GM12872 (cell line): ENCODE data around the gene OGFOD2.

Experiments used
- TF ChIP-seq, protein P1 (sequence below): IDR thresholded peaks from 3 replicates; pipeline ENCODE4 v1.5.1; 2011; ENCODE audit warnings: low read depth, mild to moderate bottlenecking, low read length, moderate library complexity; ENCODE audit not compliant: insufficient read depth

Gene OGFOD2

GRCh38 chr12:123021688-123022604, 46.9 kb downstream of the OGFOD2 start:
- TF ChIP-seq, protein P1, sequence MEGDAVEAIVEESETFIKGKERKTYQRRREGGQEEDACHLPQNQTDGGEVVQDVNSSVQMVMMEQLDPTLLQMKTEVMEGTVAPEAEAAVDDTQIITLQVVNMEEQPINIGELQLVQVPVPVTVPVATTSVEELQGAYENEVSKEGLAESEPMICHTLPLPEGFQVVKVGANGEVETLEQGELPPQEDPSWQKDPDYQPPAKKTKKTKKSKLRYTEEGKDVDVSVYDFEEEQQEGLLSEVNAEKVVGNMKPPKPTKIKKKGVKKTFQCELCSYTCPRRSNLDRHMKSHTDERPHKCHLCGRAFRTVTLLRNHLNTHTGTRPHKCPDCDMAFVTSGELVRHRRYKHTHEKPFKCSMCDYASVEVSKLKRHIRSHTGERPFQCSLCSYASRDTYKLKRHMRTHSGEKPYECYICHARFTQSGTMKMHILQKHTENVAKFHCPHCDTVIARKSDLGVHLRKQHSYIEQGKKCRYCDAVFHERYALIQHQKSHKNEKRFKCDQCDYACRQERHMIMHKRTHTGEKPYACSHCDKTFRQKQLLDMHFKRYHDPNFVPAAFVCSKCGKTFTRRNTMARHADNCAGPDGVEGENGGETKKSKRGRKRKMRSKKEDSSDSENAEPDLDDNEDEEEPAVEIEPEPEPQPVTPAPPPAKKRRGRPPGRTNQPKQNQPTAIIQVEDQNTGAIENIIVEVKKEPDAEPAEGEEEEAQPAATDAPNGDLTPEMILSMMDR = no peak

DNA sequence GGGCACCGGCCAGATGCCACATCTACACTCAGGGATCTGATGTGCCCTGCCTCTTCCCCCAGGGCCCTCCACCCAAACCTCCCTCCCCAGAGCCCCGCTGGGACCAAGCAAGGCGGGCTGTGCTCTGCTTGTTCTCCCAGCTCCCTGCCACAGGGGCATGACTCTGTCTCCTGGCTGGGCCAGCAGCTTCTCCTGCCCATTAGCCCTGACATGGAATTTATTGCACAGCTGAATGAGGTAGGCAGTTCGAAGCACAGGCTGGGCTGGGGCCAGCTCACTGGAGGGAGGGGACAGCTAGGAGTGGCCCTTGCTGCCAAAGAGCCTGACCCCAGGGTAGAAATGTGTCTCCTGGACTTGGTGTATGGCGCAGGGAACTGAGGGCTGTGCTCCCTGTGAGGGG, 47.8 kb downstream of the OGFOD2 start:
- TF ChIP-seq, protein P1 = no peak

DNA sequence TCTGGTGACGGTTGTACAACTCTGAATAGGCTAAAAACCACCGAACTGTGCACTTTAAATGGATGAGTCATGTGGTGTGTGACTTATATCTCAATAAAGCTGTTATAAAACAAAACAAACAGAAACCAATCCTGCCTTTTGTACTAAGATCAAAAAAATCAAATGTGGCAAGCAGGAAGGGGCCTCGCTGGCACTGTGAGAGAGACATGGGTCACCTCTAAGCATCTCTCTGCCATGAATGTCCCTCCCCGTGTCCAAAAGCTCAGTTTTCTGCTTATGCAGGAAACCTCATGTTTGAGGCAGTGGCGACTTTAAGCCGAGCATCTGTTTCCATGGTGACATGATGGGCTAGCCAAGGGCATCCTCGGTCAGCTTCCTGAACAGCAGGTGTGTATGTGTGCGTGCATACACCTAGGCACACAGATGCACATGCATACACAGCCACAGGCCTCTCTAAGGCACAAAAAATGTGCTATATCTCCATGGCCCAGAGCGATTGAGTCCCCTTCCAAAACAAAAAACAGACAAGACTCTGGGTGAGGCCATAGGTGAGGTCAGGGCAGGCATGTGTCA, 49.9 kb downstream of the OGFOD2 start:
- TF ChIP-seq, protein P1 = no peak

DNA sequence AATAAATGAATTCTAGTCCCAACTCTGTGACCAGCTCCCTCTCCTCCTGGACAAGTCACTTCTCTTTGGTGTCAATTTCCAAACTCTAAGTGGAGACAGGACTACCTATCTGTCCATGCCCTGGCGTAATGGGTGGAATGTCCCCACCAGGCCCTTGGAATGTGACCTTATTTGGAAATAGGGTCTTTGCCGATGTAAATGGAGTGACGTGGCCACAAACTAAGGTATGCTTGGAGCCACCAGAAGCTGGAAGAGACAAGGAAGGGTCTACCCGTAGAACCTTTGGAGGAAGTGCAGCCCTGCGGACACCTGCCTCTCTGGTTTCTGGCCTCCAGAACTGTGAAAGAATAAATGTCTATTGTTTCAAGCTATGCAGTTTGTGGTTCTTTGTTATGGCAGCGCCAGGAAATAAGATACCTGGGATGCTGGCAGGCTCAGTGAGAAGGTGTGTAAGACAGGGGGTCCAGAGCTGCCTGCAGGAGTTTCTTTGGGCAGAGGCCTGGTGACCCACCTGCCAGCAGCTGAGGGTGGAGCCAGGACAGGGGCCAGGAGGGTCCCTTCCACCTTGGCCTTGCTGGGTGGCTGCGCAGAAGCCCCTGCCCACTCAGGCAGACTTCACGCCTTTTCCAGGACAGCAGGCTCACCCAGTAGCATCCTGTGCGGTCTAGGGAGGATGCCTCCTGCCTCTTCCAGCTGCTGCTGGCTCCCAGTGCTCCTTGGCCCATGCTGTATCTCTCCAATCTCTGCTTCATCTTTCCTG, 51.2 kb downstream of the OGFOD2 start:
- TF ChIP-seq, protein P1 = no peak

DNA sequence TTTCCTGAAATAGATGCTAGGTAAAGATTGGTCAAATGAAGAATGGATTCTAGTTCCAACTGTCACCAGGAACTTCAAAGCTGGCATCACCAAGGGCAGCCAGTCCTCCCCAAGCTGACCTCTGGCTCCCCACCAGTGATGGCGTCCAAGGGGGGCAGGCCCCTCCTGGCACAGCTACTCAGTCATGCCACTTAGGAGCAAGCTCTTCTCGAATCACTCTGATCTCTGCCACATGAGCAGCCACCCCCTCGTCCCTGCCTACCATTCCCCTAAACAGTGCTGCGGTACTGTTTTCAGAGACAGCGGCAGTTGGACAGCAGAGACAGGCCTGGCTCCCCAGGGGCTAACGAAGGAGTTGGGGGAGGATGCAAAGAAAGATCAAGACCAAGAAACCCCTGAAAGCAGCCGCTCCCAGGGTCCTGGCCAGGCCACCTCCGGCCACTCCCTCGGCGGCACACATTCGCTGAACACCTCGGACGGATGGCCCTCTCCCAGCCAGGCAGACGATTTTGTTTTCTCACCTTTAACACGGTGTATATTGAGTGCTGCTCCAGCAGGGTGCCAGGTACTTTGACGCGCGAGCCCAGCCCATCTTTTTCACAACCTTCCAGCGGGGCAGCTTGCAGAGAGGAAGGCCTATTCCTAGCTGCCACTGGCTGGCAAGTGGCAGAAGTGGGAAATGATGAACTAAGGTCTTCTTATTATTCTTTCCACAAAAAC, 52.8 kb downstream of the OGFOD2 start:
- TF ChIP-seq, protein P1 = no peak

DNA sequence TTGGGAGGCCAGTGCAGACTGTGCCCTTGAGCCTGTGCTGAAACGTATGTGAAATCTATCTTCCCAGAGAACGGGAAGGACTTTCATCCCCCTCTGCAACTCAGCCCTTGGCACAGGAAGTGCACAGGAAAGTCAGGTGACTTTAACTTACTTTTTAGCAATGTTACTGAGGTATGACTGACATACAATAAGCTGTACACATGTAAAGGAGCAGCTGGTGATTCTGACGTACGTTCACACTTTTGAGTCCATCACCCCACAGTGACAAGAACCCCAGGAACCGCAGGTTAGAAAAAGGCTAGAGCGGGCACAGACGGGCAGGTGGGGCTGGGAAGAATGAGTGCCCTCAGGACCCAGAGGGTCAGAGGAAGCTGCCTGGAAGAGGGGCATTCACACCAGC, 53.4 kb downstream of the OGFOD2 start:
- TF ChIP-seq, protein P1 = no peak
